SK-N-SH treated with all-trans-retinoic acid at 6 μM for 48 hours (cell line): ENCODE results near the gene ZBTB7C.

Source experiments
- ATAC-seq: fragments of 200-7000 bp; cut with Tn5 transposase; 3 replicates; pipeline ENCODE4 v1.9.1; 2020; ENCODE audit warnings: mild to moderate bottlenecking, moderate library complexity
- ARNTL ChIP-seq: fragments of 450-650 bp; formaldehyde crosslinking; IDR thresholded peaks from 2 replicates; pipeline ENCODE4 v1.5.0; 2020; ENCODE audit warnings: low read depth, mild to moderate bottlenecking, moderate library complexity, borderline replicate concordance
- BACH2 ChIP-seq: fragments of 250-450 bp; sonication (Bioruptor Pico); IDR thresholded peaks from 2 replicates; pipeline ENCODE4 v1.9.0; 2021; ENCODE audit warnings: mild to moderate bottlenecking, borderline replicate concordance
- CSDC2 ChIP-seq: fragments of 250-450 bp; sonication (Bioruptor Pico); IDR thresholded peaks from 2 replicates; pipeline ENCODE4 v1.5.0; 2020; ENCODE audit warnings: mild to moderate bottlenecking, moderate library complexity
- GLIS3 ChIP-seq: fragments of 250-450 bp; sonication (Bioruptor Pico); IDR thresholded peaks from 2 replicates; pipeline ENCODE4 v1.5.0; 2020; ENCODE audit warnings: mild to moderate bottlenecking, moderate library complexity
- ISL1 ChIP-seq: fragments of 250-450 bp; sonication (Bioruptor Pico); IDR thresholded peaks from 2 replicates; pipeline ENCODE4 v2.1.2; 2022; ENCODE audit warnings: mild to moderate bottlenecking, moderate library complexity
- OSR1 ChIP-seq: fragments of 250-450 bp; sonication (Bioruptor Pico); IDR thresholded peaks from 2 replicates; pipeline ENCODE4 v1.8.0; 2022; ENCODE audit warnings: moderate library complexity, mild to moderate bottlenecking, inconsistent platforms
- PPARA ChIP-seq: fragments of 250-450 bp; sonication (Bioruptor Pico); IDR thresholded peaks from 2 replicates; pipeline ENCODE4 v1.5.0; 2020; ENCODE audit warnings: mild to moderate bottlenecking, borderline replicate concordance
- RARB ChIP-seq: fragments of 250-450 bp; sonication (Bioruptor Pico); IDR thresholded peaks from 2 replicates; pipeline ENCODE4 v1.8.0; 2021; ENCODE audit warnings: mild to moderate bottlenecking, moderate library complexity
- SNAI2 ChIP-seq: fragments of 250-450 bp; sonication (Bioruptor Pico); IDR thresholded peaks from 2 replicates; pipeline ENCODE4 v1.5.0; 2020; ENCODE audit warnings: mild to moderate bottlenecking, moderate library complexity
- TOX ChIP-seq: fragments of 250-450 bp; sonication (Bioruptor Pico); IDR thresholded peaks from 2 replicates; pipeline ENCODE4 v1.8.0; 2021; ENCODE audit warnings: mild to moderate bottlenecking, moderate library complexity, borderline replicate concordance
- TSHZ2 ChIP-seq: fragments of 250-450 bp; sonication (Bioruptor Pico); IDR thresholded peaks from 2 replicates; pipeline ENCODE4 v1.5.0; 2020; ENCODE audit warnings: mild to moderate bottlenecking, moderate library complexity
- ZC3H10 ChIP-seq: fragments of 250-450 bp; sonication (Bioruptor Pico); IDR thresholded peaks from 2 replicates; pipeline ENCODE4 v1.5.1; 2021; ENCODE audit warnings: mild to moderate bottlenecking, moderate library complexity
- ZFP30 ChIP-seq: fragments of 450-650 bp; formaldehyde crosslinking; IDR thresholded peaks from 2 replicates; pipeline ENCODE4 v1.5.0; 2022; ENCODE audit warnings: mild to moderate bottlenecking, moderate library complexity
- ZNF565 ChIP-seq: fragments of 450-650 bp; formaldehyde crosslinking; conservative IDR thresholded peaks from 2 replicates; pipeline ENCODE4 v1.5.0; 2020; ENCODE audit warnings: low read depth, mild to moderate bottlenecking, moderate library complexity
- ZNF8 ChIP-seq: fragments of 450-650 bp; formaldehyde crosslinking; IDR thresholded peaks from 2 replicates; pipeline ENCODE4 v1.5.0; 2020; ENCODE audit warnings: mild to moderate bottlenecking, moderate library complexity
- TF ChIP-seq, protein P1 (sequence below): fragments of 250-450 bp; sonication (Bioruptor Pico); IDR thresholded peaks from 2 replicates; pipeline ENCODE4 v1.8.0; 2020; ENCODE audit warnings: mild to moderate bottlenecking, moderate library complexity, borderline replicate concordance
- TF ChIP-seq, protein P2 (sequence below): fragments of 250-450 bp; sonication (Bioruptor Pico); IDR thresholded peaks from 2 replicates; pipeline ENCODE4 v1.5.1; 2021; ENCODE audit warnings: mild to moderate bottlenecking, moderate library complexity
- TF ChIP-seq, protein P3 (sequence below): fragments of 250-450 bp; sonication (Bioruptor Pico); IDR thresholded peaks from 2 replicates; pipeline ENCODE4 v1.8.0; 2021; ENCODE audit warnings: low read depth, mild to moderate bottlenecking, moderate library complexity, borderline replicate concordance
- TF ChIP-seq, protein P4 (sequence below): fragments of 250-450 bp; sonication (Bioruptor Pico); IDR thresholded peaks from 2 replicates; pipeline ENCODE4 v1.5.1; 2020; ENCODE audit warnings: low read depth, mild to moderate bottlenecking, moderate library complexity

ZBTB7C gene

GRCh38 chr18:48138660-48139430 is 270.3 kb downstream of the ZBTB7C start:
- no peak for ATAC-seq

DNA sequence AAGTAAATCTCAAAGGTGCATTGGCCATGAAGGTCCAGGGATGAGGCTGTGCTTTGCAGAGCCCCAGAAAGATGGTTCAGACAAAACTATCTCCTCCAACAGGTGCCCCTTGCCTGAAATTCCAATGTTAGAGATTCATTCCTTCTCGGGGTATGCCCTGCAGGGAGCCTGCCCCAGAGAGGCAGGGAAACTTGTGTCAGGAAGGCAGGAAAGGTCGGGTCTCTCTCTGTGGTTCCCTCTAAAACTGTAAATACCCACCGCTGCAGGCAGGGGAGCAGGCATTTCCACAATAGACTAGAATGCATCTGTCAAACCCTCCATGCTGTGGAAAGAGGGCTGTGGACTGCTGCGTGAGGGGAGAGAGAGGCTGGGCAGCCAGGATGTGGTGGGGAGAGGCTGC is 271.0 kb downstream of the ZBTB7C start:
- no peak for ATAC-seq
- TF ChIP-seq ZNF8 (no peak), GLIS3 (CRISPR knock-in tag) (no peak), OSR1 (no peak), BACH2 (CRISPR knock-in tag) (no peak), ZNF565 (CRISPR knock-in tag) (no peak), ARNTL (no peak), CSDC2 (CRISPR knock-in tag) (no peak), ISL1 (CRISPR knock-in tag) (no peak), TOX (no peak), PPARA (no peak), TSHZ2 (CRISPR knock-in tag) (no peak), RARB (CRISPR knock-in tag) (no peak)
- TF ChIP-seq, protein P1, sequence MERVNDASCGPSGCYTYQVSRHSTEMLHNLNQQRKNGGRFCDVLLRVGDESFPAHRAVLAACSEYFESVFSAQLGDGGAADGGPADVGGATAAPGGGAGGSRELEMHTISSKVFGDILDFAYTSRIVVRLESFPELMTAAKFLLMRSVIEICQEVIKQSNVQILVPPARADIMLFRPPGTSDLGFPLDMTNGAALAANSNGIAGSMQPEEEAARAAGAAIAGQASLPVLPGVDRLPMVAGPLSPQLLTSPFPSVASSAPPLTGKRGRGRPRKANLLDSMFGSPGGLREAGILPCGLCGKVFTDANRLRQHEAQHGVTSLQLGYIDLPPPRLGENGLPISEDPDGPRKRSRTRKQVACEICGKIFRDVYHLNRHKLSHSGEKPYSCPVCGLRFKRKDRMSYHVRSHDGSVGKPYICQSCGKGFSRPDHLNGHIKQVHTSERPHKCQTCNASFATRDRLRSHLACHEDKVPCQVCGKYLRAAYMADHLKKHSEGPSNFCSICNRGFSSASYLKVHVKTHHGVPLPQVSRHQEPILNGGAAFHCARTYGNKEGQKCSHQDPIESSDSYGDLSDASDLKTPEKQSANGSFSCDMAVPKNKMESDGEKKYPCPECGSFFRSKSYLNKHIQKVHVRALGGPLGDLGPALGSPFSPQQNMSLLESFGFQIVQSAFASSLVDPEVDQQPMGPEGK (CRISPR knock-in tag): no peak
- TF ChIP-seq, protein P2, sequence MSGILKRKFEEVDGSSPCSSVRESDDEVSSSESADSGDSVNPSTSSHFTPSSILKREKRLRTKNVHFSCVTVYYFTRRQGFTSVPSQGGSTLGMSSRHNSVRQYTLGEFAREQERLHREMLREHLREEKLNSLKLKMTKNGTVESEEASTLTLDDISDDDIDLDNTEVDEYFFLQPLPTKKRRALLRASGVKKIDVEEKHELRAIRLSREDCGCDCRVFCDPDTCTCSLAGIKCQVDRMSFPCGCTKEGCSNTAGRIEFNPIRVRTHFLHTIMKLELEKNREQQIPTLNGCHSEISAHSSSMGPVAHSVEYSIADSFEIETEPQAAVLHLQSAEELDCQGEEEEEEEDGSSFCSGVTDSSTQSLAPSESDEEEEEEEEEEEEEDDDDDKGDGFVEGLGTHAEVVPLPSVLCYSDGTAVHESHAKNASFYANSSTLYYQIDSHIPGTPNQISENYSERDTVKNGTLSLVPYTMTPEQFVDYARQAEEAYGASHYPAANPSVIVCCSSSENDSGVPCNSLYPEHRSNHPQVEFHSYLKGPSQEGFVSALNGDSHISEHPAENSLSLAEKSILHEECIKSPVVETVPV (CRISPR knock-in tag): no peak
- TF ChIP-seq, protein P3, sequence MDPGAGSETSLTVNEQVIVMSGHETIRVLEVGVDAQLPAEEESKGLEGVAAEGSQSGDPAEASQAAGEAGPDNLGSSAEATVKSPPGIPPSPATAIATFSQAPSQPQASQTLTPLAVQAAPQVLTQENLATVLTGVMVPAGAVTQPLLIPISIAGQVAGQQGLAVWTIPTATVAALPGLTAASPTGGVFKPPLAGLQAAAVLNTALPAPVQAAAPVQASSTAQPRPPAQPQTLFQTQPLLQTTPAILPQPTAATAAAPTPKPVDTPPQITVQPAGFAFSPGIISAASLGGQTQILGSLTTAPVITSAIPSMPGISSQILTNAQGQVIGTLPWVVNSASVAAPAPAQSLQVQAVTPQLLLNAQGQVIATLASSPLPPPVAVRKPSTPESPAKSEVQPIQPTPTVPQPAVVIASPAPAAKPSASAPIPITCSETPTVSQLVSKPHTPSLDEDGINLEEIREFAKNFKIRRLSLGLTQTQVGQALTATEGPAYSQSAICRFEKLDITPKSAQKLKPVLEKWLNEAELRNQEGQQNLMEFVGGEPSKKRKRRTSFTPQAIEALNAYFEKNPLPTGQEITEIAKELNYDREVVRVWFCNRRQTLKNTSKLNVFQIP (CRISPR knock-in tag): no peak

More at GRCh38 chr18:48138660-48139430, 270.3 kb downstream of the ZBTB7C start:
- TF ChIP-seq, protein P4, sequence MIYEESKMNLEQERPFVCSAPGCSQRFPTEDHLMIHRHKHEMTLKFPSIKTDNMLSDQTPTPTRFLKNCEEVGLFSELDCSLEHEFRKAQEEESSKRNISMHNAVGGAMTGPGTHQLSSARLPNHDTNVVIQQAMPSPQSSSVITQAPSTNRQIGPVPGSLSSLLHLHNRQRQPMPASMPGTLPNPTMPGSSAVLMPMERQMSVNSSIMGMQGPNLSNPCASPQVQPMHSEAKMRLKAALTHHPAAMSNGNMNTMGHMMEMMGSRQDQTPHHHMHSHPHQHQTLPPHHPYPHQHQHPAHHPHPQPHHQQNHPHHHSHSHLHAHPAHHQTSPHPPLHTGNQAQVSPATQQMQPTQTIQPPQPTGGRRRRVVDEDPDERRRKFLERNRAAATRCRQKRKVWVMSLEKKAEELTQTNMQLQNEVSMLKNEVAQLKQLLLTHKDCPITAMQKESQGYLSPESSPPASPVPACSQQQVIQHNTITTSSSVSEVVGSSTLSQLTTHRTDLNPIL (CRISPR knock-in tag): no peak
- TF ChIP-seq TSHZ2 (CRISPR knock-in tag): no peak
- TF ChIP-seq ZNF8: no peak
- TF ChIP-seq, protein P1 (CRISPR knock-in tag): no peak
- no peak for TF ChIP-seq SNAI2
- no peak for TF ChIP-seq PPARA
- TF ChIP-seq TOX: no peak
- TF ChIP-seq ARNTL: no peak
- no peak for TF ChIP-seq GLIS3 (CRISPR knock-in tag)
- TF ChIP-seq CSDC2 (CRISPR knock-in tag): no peak
- TF ChIP-seq ZC3H10 (CRISPR knock-in tag): no peak
- TF ChIP-seq ZFP30: no peak
- no peak for TF ChIP-seq ISL1 (CRISPR knock-in tag)
- TF ChIP-seq, all 23 proteins: peak for 0
